Fibroblast of lung (primary cell): ENCODE measurements around the gene ODF2. TPM values are rescaled to one million over a fixed set of nuclear protein-coding genes. Genes with fewer than 3 reads are reported as not detected.
A peak's percentile ranks its signal among the peaks of the same experiment; 100 is the strongest.

Experiments used
- DNase-seq, 2 donors: peaks; one replicate each; pipeline versions ENCODE4 v3.0.0 to v3.0.0-alpha.2; 2010; ENCODE audit warnings: low read depth in 2 of 2
- H2AFZ ChIP-seq: 2 replicates; pipeline ENCODE4 v1.5.1; 2012; ENCODE audit warnings: low read length, control low read depth, inconsistent platforms
- H3K27ac ChIP-seq: 2 replicates; pipeline ENCODE4 v1.5.1; 2011; ENCODE audit warnings: low read length, control low read depth; ENCODE audit not compliant: insufficient read depth
- H3K27me3 ChIP-seq: 2 replicates; pipeline ENCODE4 v1.5.1; 2011; ENCODE audit warnings: mild to moderate bottlenecking, low read length; ENCODE audit not compliant: control insufficient read depth, insufficient read depth
- H3K36me3 ChIP-seq: 2 replicates; pipeline ENCODE4 v1.5.1; 2011; ENCODE audit warnings: low read length; ENCODE audit not compliant: control insufficient read depth, insufficient read depth
- H3K4me1 ChIP-seq: 2 replicates; pipeline ENCODE4 v1.5.1; 2011; ENCODE audit warnings: low read length; ENCODE audit not compliant: control insufficient read depth, insufficient read depth; ENCODE audit errors: extremely low read depth
- H3K4me2 ChIP-seq: 2 replicates; pipeline ENCODE4 v1.5.1; 2011; ENCODE audit warnings: low read length, control low read depth; ENCODE audit not compliant: insufficient read depth; ENCODE audit errors: extremely low read depth
- H3K4me3 ChIP-seq, 4 experiments: fragments of 200-600 bp in 1 of 4; sonication (generic) in 1 of 4; replicated peaks in 1 of 4; 2 replicates each; pipeline ENCODE4 v1.5.1; 2011 to 2016; ENCODE audit warnings: low read length in 4 of 4, low read depth in 3 of 4, mild to moderate bottlenecking in 3 of 4, control low read depth in 2 of 4, inconsistent platforms in 1 of 4, mixed read lengths in 1 of 4; ENCODE audit not compliant: insufficient read depth in 1 of 4; ENCODE audit errors: control extremely low read depth in 1 of 4
- H3K79me2 ChIP-seq: 2 replicates; pipeline ENCODE4 v1.5.1; 2012; ENCODE audit warnings: mild to moderate bottlenecking, low read length, inconsistent platforms; ENCODE audit not compliant: control insufficient read depth, insufficient read depth
- H3K9ac ChIP-seq: 2 replicates; pipeline ENCODE4 v1.5.1; 2011; ENCODE audit warnings: mild to moderate bottlenecking, low read length, control low read depth; ENCODE audit not compliant: insufficient read depth
- H3K9me3 ChIP-seq: 2 replicates; pipeline ENCODE4 v1.5.1; 2012; ENCODE audit warnings: low read depth, low read length; ENCODE audit not compliant: control insufficient read depth, insufficient read depth
- H4K20me1 ChIP-seq: 2 replicates; pipeline ENCODE4 v1.5.1; 2011; ENCODE audit warnings: low read length; ENCODE audit not compliant: control insufficient read depth, insufficient read depth; ENCODE audit errors: extremely low read depth
- CTCF ChIP-seq, 2 donors: IDR thresholded peaks in 1 of 2; conservative IDR thresholded peaks in 1 of 2; 1 replicate in 1 of 2; 2 replicates in 1 of 2; pipeline ENCODE4 v1.5.1; 2011 to 2012; ENCODE audit warnings: low read length in 2 of 2, control low read depth in 1 of 2, inconsistent platforms in 1 of 2, low read depth in 1 of 2, mild to moderate bottlenecking in 1 of 2
- EZH2 ChIP-seq: IDR thresholded peaks from 2 replicates; pipeline ENCODE4 v1.5.1; 2012; ENCODE audit warnings: low read length, control low read depth, mild to moderate bottlenecking; ENCODE audit errors: missing control alignments
- polyA plus RNA-seq, 2 donors: library from polyadenylated mRNA; depleted of rRNA in 1 of 2; stranded (reverse) in 1 of 2; unstranded in 1 of 2; fragments of >200 nt; gene quantifications; 2 replicates each; pipeline ENCODE4 v1.2.1, GENCODE V29; 2011 to 2012; ENCODE audit warnings: missing spikeins in 1 of 2
- total RNA-seq: library from RNA; depleted of rRNA; stranded (reverse); fragments of >200 nt; gene quantifications from 2 replicates; pipeline ENCODE4 v1.2.1, GENCODE V29; 2014

ODF2 gene
- total and polyA plus RNA-seq, 2 donors (not counting 1 experiment from before 2014, with no cell fraction given): 10.2 to 20.6 TPM

GRCh38 chr9:128409450-128409849, 46.4 kb upstream of the ODF2 start:
- Histone ChIP-seq H2AFZ (no peak overlapping the region), H4K20me1 (no peaks in the 10 kb centered on the region), H3K4me2 (no peak overlapping the region), H3K79me2 (no peaks in the 10 kb centered on the region), H3K27ac (no peak overlapping the region), H3K9ac (no peak overlapping the region), H3K9me3 (no peaks in the 10 kb centered on the region), H3K27me3 (no peaks in the 10 kb centered on the region), H3K4me1 (no peaks in the 10 kb centered on the region), H3K4me3 (no peak overlapping the region), H3K36me3 (no peaks in the 10 kb centered on the region)
- TF ChIP-seq EZH2 (no peak), CTCF (conservative IDR thresholded peaks at IDR 0.05 in 1 of 2, IDR thresholded peaks at IDR 0.05 in 1 of 2; ENCODE audit: low read depth in 1 of 2, low read length in 2 of 2) (no peak)
- no peak for DNase-seq

- Histone ChIP-seq H3K4me1 (no peaks in the 10 kb centered on the region), H3K9ac (no peak overlapping the region), H3K4me3 (no peak overlapping the region), H3K79me2 (no peaks in the 10 kb centered on the region), H3K27ac (no peak overlapping the region), H2AFZ (no peak overlapping the region), H3K36me3 (no peaks in the 10 kb centered on the region), H3K27me3 (peaks cover under 1% of the 10 kb centered on the region), H3K9me3 (no peaks in the 10 kb centered on the region), H3K4me2 (no peak overlapping the region), H4K20me1 (no peaks in the 10 kb centered on the region)
- peak; percentile 38 to 39 for TF ChIP-seq CTCF (conservative IDR thresholded peaks at IDR 0.05 in 1 of 2, IDR thresholded peaks at IDR 0.05 in 1 of 2; ENCODE audit: low read depth in 1 of 2, low read length in 2 of 2)
- no peak for TF ChIP-seq EZH2
- DNase-seq: peak; percentile 25 to 49
Observed at GRCh38 chr9:128409978-128410377, 45.8 kb upstream of the ODF2 start.

- Histone ChIP-seq H3K27me3 (peaks cover 11% of the 10 kb centered on the region), H3K4me1 (no peaks in the 10 kb centered on the region), H3K4me3 (no peak overlapping the region), H2AFZ (no peak overlapping the region), H3K9me3 (no peaks in the 10 kb centered on the region), H3K27ac (no peak overlapping the region), H3K36me3 (no peaks in the 10 kb centered on the region), H4K20me1 (no peaks in the 10 kb centered on the region), H3K4me2 (no peak overlapping the region), H3K9ac (no peak overlapping the region), H3K79me2 (no peaks in the 10 kb centered on the region)
- no peak for TF ChIP-seq CTCF (conservative IDR thresholded peaks at IDR 0.05 in 1 of 2, IDR thresholded peaks at IDR 0.05 in 1 of 2; ENCODE audit: low read depth in 1 of 2, low read length in 2 of 2)
- TF ChIP-seq EZH2: no peak
- DNase-seq: no peak
Observed at GRCh38 chr9:128411364-128412119, 44.3 kb upstream of the ODF2 start.
